BJ (cell line): Measurements from ENCODE around the gene APOA1. TPM values are rescaled to one million over a fixed set of nuclear protein-coding genes. Genes with fewer than 3 reads are reported as not detected.

Experiments used
- CTCF ChIA-PET: fragments of 350-600 bp; formaldehyde crosslinking; extraction: SDS; loops from one replicate; lab custom pipeline; 2021; ENCODE audit warnings: antibody characterized with exemption, inconsistent platforms; lab: Yijun Ruan, JAX
- POLR2A ChIA-PET: fragments of 300-600 bp; sonication (Branson Sonifier 250); formaldehyde crosslinking; extraction: SDS; loops from one replicate; lab custom pipeline; 2021; ENCODE audit warnings: antibody characterized with exemption; lab: Charles Lee
- DNase-seq: peaks from one replicate; pipeline ENCODE4 v3.0.0-alpha.2; 2011; ENCODE audit warnings: low read depth
- H3K27me3 ChIP-seq: 2 replicates; pipeline ENCODE4 v1.6.0; 2011; ENCODE audit warnings: low read length; ENCODE audit not compliant: control insufficient read depth, insufficient read depth
- H3K36me3 ChIP-seq: 2 replicates; pipeline ENCODE4 v1.5.1; 2011; ENCODE audit warnings: low read length; ENCODE audit not compliant: control insufficient read depth, insufficient read depth
- H3K4me3 ChIP-seq: 2 replicates; pipeline ENCODE4 v1.5.1; 2011; ENCODE audit warnings: low read depth, mild to moderate bottlenecking, control low read depth, low read length
- CTCF ChIP-seq: IDR thresholded peaks from 2 replicates; pipeline ENCODE4 v1.5.1; 2011; ENCODE audit warnings: low read depth, mild to moderate bottlenecking, control low read depth, inconsistent platforms, low read length, moderate library complexity; ENCODE audit not compliant: insufficient read depth
- polyA plus RNA-seq: library from polyadenylated mRNA; depleted of rRNA; stranded (reverse); fragments of >200 nt; gene quantifications from 2 replicates; pipeline ENCODE4 v1.2.3, GENCODE V29; 2011

APOA1 gene
- polyA plus RNA-seq, 1 experiment = not detected

GRCh38 chr11:116833491-116833815 is 4.0 kb downstream of the APOA1 start:
- POLR2A ChIA-PET = no interaction called here
- CTCF ChIA-PET = interaction anchor here (1.1 kb wide), 1 partner anchor 42 kb away, joined by 5 read pairs; the partner anchor contains the start of gene APOA5

DNA sequence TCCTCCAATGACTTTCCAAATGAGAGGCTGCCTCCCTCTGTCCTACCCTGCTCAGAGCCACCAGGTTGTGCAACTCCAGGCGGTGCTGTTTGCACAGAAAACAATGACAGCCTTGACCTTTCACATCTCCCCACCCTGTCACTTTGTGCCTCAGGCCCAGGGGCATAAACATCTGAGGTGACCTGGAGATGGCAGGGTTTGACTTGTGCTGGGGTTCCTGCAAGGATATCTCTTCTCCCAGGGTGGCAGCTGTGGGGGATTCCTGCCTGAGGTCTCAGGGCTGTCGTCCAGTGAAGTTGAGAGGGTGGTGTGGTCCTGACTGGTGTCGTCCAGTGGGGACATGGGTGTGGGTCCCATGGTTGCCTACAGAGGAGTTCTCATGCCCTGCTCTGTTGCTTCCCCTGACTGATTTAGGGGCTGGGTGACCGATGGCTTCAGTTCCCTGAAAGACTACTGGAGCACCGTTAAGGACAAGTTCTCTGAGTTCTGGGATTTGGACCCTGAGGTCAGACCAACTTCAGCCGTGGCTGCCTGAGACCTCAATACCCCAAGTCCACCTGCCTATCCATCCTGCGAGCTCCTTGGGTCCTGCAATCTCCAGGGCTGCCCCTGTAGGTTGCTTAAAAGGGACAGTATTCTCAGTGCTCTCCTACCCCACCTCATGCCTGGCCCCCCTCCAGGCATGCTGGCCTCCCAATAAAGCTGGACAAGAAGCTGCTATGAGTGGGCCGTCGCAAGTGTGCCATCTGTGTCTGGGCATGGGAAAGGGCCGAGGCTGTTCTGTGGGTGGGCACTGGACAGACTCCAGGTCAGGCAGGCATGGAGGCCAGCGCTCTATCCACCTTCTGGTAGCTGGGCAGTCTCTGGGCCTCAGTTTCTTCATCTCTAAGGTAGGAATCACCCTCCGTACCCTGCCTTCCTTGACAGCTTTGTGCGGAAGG is 4.8 kb downstream of the APOA1 start:
- ChIA-PET POLR2A (no interaction called here), CTCF (no interaction called here)
- DNase-seq = no peak
- Histone ChIP-seq H3K4me3 (no peak overlapping the region), H3K36me3 (no peaks in the 10 kb centered on the region), H3K27me3 (no peaks in the 10 kb centered on the region)
- TF ChIP-seq CTCF = no peak

More at GRCh38 chr11:116833491-116833815, 4.0 kb downstream of the APOA1 start:
- DNase-seq = no peak
- Histone ChIP-seq H3K36me3 (no peaks in the 10 kb centered on the region), H3K27me3 (no peaks in the 10 kb centered on the region), H3K4me3 (no peak overlapping the region)
- TF ChIP-seq CTCF = no peak

DNA sequence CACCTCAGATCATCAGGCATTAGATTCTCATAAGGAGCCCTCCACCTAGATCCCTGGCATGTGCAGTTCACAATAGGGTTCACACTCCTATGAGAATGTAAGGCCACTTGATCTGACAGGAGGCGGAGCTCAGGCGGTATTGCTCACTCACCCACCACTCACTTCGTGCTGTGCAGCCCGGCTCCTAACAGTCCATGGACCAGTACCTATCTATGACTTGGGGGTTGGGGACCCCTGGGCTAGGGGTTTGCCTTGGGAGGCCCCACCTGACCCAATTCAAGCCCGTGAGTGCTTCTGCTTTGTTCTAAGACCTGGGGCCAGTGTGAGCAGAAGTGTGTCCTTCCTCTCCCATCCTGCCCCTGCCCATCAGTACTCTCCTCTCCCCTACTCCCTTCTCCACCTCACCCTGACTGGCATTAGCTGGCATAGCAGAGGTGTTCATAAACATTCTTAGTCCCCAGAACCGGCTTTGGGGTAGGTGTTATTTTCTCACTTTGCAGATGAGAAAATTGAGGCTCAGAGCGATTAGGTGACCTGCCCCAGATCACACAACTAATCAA is 5.6 kb downstream of the APOA1 start:
- DNase-seq = no peak
- Histone ChIP-seq H3K36me3 (no peaks in the 10 kb centered on the region), H3K27me3 (no peaks in the 10 kb centered on the region; the same call in 1 of the 2 replicates), H3K4me3 (no peak overlapping the region)
- ChIA-PET CTCF (no interaction called here), POLR2A (no interaction called here)
- no peak for TF ChIP-seq CTCF

DNA sequence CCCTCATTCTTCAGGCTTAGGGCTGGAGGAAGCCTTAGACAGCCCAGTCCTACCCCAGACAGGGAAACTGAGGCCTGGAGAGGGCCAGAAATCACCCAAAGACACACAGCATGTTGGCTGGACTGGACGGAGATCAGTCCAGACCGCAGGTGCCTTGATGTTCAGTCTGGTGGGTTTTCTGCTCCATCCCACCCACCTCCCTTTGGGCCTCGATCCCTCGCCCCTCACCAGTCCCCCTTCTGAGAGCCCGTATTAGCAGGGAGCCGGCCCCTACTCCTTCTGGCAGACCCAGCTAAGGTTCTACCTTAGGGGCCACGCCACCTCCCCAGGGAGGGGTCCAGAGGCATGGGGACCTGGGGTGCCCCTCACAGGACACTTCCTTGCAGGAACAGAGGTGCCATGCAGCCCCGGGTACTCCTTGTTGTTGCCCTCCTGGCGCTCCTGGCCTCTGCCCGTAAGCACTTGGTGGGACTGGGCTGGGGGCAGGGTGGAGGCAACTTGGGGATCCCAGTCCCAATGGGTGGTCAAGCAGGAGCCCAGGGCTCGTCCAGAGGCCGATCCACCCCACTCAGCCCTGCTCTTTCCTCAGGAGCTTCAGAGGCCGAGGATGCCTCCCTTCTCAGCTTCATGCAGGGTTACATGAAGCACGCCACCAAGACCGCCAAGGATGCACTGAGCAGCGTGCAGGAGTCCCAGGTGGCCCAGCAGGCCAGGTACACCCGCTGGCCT is 7.1 kb downstream of the APOA1 start:
- H3K27me3 ChIP-seq = no peaks in the 10 kb centered on the region; the same call in 1 of the 2 replicates
- TF ChIP-seq CTCF = no peak
- no peaks in the 10 kb centered on the region for H3K36me3 ChIP-seq
- DNase-seq = no peak
- ChIA-PET CTCF (interaction anchor here (0.6 kb wide), 2 partner anchors 38 to 392 kb away, joined by 3 read pairs; no protein-coding TSS in a partner anchor), POLR2A (no interaction called here)
- no peak overlapping the region for H3K4me3 ChIP-seq
